ENCODE measurements around the gene CYTH4.

- TF ChIP-seq, protein P1, sequence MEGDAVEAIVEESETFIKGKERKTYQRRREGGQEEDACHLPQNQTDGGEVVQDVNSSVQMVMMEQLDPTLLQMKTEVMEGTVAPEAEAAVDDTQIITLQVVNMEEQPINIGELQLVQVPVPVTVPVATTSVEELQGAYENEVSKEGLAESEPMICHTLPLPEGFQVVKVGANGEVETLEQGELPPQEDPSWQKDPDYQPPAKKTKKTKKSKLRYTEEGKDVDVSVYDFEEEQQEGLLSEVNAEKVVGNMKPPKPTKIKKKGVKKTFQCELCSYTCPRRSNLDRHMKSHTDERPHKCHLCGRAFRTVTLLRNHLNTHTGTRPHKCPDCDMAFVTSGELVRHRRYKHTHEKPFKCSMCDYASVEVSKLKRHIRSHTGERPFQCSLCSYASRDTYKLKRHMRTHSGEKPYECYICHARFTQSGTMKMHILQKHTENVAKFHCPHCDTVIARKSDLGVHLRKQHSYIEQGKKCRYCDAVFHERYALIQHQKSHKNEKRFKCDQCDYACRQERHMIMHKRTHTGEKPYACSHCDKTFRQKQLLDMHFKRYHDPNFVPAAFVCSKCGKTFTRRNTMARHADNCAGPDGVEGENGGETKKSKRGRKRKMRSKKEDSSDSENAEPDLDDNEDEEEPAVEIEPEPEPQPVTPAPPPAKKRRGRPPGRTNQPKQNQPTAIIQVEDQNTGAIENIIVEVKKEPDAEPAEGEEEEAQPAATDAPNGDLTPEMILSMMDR (IDR thresholded peaks at IDR 0.05): no peak
- no peak for TF ChIP-seq POLR2A (IDR thresholded peaks at IDR 0.05)
Measured at GRCh38 chr22:37313376-37314314, 31.3 kb downstream of the CYTH4 start.
